ENCODE results near the gene ARHGEF28.

Gene ARHGEF28

DNA sequence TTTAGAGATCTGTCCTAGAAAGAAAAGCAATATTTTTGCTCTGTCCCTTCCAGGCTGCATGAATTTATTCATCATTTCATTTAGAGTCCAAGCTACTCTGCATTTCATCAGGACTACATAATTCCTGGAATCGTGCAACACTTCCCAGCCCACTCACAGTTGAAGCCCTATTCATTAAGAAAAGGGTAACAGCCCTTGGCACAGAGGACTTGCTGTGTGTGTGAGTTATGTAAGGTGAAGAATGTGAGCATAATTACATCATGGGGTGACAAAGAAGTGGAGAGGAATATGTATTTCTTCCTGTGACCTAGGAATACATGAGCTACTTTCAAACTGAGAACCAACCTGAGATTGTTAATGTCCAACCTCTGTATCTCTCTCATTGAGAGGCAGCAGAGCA, 317.4 kb downstream of the ARHGEF28 start:
- no peak for DNase-seq (ENCODE audit: low read depth)

DNA sequence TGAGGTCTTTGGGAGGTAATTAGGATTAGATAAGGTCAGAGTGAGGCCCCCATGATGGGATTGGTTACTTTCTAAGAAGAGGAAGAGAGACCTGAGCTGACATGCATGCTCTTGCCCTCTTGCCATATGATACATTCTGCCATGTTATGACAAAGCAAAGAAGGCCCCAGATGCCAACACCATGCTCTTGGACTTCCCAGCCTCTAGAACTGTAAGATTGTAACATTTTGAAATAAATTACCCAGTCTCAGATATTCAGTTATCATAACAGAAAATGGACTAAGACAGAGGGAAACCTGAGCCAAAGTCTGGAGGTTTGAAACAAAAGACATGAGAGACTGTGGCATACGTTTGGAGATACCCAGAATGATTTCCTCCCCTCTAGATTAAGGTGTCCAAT, 318.6 kb downstream of the ARHGEF28 start:
- DNase-seq (ENCODE audit: low read depth), result no peak

DNA sequence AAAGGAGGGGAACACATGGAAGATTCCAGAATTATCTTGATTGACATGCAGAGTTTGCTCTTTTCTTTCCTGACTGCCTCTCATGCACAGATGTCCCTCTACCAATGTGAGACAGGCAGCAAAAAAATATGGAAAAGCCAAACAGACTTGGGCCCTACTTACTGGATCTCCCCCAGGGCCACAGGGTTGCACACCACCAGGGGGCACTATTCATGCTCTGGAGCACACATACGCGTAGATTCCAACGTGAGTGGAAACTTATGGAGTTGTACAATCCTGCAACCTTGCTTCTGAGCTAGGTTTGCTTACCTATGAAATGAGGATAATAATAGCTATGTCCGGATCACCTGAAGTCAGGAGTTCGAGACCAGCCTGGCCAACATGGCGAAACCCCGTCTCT, 319.5 kb downstream of the ARHGEF28 start:
- no peak for DNase-seq (ENCODE audit: low read depth)

DNA sequence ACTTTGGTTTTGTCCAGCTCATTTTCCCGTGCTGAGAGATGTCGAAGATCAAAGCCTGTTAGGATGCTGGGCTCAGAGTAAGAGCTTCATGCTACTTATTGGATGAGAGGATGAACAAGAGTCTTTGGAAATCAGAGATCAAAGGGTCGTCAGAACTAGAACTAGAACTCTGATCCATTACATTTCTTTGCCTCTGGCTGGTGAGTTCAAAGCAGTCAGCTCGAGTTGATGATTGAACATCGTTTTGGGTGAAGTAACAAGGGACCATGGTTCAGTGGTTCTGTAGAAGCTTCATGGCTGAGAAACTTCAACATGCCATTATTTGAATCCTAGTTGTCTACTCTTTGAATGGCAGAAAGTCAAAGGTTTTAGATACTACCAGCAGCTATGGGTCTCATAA, 320.3 kb downstream of the ARHGEF28 start:
- DNase-seq (ENCODE audit: low read depth), result no peak

DNA sequence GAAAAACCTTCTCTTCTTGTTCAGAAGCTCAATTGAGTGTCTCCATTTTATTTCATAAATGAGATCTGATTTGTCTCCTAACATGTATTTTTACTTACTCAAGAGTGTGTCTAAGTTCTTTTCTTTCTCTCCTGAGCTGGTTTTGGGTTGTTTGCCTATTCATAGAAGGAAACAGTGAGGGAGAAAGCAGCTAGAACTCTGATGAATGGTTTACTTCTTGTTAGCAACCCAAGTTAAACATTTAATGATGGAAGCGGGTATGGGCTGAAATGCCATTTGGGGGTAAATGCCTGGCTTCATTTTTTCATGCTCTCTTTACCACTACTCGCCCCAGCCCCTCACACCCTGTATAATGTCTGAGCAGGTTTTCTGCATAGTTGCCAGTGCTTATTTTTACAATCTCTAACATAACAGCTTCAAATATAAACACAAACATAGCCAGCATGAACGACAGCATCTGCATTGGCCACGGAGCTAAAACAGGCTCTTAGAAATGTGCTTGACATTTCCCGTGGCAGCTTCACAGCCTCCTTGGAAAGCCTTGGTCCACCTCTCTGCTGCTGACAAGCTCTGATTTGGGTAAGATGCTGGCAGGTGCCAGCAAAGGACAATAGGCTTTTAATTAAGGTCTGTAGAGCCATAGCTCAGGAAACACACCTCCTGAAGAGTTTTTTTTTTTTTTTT, 321.1 kb downstream of the ARHGEF28 start:
- no peak for DNase-seq (ENCODE audit: low read depth)

DNA sequence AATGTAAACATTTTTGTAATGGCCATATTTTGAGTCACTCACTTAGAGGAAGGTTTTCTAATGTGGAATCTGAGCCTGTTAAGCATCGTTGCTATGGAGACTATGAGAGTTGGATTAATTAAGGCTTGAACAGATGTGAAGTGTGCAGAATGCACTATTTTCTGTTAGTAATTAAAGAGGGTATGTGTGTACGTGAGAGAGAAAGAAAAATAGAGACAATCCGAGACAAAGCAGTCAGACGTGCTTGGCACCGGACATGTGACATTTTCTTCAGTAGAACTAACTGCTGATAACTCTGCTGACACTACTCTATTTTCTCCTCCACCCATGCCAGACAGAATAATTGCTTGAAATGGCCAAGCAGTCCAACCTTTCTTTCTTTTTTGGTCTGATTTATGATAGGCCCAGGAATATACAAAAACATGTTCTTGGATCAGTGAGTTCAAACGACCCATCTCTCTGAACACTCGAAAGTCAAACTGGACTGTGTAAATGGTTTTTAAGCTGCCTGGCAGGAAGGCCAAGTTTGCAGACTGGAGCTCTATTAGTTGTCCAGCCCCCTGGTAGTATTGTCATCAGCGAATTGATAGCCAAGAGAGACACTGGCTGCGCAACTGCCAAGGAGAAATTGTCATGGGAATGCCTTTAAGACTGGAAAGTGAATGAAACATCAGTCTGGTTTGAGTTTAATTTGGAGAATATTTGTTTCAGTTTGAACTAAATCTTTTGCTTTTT, 322.1 kb downstream of the ARHGEF28 start:
- no peak for DNase-seq (ENCODE audit: low read depth)

DNA sequence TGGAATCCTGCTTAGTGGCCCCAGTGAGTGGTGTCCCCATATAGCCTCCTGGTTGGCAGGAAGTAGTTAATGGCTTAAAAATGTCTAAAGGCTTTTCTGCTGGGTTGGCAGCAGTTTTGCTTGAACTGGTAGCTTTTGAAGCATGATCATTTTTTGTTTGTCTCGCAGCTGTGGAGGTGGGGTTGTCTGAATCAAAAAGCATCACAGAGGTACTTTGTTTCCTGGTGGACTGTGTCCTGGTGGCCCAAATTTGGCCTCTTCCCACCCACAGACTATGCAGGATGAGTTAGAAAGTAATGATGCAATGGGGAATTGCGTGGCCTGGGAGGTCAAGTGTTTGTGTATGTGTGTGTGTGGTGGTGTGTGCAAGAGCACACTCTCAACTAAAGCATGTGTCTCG, 322.7 kb downstream of the ARHGEF28 start:
- DNase-seq (ENCODE audit: low read depth), result no peak

DNA sequence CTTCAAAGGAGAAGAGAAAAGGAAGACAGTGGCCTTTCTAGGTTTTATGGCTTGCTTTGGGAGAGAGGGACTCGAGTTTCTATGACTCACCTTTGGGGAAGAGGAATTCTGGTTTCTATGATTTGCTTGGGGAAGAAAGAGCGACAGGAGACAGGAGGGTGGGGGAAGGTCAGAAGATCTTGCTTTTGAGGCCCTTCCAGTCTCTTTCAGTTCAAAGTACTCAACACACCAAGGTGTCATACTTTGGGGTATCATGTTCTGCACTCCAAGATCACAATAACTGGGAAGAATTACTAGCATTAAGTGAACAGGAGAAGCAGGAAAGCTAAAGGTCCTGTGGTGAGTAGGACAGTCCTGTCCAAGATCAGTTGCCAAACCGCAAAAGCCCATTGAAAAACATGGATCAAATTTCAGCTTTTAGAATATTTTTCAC, 324.5 kb downstream of the ARHGEF28 start:
- DNase-seq (ENCODE audit: low read depth), result no peak

DNA sequence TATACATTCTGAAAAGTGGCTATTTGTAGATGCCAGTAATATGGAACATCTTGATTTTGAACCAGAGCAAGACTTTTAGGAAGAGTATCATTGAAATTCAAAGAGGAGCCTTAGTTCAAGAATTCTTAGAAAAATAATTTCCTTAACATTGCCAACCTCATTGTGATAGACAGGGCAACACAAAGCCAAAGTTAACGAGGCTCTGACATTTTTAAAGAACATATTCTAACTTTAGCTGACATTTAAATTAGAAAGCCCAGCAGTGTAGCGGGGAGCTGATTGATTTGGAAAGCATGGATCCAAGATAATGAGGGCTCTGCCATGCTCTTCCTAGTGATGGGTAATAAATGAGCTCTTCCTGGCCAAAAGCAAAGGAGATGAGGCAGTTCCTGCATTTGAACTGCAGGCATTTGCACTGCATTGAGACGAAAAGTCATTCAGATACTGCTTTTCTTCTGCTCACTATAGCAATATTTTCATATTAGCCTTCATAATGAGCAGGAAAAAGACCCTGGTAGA, 325.0 kb downstream of the ARHGEF28 start:
- DNase-seq (ENCODE audit: low read depth), result no peak

DNA sequence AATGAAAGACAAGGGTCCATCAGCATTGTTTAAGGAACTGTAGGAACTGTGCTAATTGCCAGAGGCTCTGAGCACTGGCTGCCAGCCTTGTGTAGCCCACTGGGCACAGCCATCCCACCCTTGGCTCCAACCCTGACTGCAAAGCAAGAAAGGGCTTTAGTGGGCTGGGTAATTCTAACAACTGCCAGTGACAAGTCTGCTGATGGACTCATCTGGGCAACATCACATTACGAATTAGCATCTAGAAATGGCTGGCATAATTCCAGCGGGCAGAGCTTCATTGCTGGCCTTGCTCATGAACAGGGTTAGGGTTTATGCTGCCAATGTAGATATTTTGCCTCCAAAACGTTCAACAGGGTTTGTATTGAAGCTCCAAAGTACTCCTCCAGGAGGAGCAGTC, 326.9 kb downstream of the ARHGEF28 start:
- no peak for DNase-seq (ENCODE audit: low read depth)

DNA sequence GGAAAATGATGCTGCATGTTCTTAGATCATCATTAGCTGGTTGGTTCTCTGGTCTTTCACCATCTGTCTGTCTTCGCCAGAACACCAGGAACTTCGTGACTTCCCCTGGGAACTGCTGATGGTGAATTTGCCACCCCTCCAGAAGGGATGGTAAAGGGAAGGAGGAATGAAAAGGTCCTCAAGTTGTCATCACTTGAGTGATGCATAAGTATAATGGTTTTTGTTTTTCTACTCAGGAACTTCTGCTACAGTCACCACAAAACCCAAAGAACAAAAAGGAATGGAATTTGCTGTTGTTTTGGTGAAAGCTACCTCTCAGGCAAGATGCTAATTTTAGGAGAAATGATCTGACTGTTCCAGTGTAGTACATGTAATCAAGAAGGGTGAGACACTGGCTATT, 328.4 kb downstream of the ARHGEF28 start:
- DNase-seq (ENCODE audit: low read depth), result no peak

DNA sequence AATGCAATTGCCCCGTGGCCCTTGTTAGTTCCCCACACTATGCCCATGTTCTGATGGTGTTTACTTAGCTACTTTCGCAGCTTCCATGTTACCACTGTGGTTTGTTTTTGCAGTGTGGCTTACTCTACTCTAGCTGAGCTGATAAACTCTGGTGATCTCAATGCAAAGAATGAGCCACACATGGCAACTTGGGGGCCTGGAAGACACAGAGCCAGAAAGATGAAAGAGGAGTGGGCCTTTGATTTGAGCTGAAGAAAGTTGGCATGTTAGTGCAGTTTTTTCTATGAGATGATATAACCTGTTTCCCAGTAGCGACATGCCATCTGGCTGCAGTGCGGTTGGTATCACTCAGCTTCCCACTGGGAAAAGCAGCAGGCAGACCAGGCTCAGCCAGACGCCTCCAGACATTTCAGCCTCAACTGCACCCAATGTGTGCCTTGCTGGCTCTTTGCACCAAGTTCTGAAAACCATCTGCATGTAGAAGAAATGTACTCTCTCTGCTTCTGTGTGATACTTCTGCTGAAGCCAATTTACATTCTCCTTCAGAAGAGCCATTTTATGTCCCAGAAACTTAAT, 329.4 kb downstream of the ARHGEF28 start:
- DNase-seq (ENCODE audit: low read depth), result no peak

DNA sequence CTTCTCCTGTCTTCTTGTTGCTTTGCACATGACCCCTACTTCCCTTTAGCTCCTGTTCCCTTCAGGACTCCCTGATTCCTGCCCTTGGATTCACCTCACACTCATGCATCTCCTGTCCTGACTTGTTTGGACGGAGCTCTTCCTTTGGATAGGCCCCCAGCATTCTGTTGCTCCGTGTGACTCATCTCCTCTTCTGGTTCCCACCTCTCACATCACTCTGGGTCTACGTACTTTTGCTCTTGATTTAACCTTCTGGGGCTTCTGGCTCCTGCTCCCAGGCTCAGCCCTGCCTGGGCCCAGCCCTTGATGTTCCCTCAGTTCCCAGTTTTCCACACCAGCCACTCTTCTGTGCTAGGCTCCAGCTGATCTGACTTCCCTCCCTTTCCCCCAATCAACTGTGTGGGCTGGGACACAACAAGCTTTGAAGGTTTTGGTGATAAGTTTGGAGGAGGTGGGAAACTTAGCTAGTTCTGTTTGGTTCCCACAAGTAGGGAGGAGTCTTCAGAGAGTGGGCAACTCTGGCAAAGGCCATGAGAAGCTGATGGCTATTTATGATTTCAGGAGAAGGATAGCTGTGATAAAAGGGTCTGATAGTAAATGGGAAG, 331.5 kb downstream of the ARHGEF28 start:
- DNase-seq (ENCODE audit: low read depth), result no peak

DNA sequence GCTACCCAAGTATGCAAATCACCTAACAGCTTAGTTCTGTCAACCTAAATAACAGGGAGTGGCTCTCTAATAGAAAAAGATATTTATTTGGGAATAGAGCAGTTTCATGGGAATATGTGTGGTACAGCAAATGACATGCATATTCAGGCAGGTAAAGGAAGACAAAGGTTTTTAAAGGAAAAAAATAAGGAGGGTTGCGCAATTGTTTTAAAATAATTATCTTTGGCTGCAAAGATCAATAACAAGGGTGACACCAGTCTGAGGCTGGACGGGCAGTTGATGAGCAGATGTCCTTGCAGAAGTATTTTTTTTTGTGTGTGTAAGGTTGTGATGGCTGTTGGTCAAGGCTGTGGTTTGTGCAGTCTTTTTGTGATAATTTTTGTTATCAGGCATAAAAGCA, 332.0 kb downstream of the ARHGEF28 start:
- no peak for DNase-seq (ENCODE audit: low read depth)

DNA sequence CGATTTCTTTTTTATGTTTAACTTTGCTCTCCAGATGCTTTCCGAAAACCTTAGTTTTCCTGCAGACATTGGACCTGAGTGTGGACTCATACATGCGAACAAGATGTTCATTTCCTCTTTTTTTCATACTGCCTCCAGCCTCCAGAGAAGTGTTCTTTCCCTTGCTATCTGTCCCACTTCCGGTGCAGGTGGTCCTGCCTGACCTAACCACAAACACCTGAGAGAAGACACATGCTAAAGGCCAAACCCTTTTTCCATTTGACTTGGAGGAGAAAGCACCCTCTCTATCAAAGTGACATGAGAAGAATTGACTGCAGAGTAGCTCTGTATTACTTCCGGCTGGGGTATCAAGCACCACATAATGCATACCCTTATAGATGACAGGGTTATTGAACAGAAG, 334.0 kb downstream of the ARHGEF28 start:
- no peak for DNase-seq (ENCODE audit: low read depth)

DNA sequence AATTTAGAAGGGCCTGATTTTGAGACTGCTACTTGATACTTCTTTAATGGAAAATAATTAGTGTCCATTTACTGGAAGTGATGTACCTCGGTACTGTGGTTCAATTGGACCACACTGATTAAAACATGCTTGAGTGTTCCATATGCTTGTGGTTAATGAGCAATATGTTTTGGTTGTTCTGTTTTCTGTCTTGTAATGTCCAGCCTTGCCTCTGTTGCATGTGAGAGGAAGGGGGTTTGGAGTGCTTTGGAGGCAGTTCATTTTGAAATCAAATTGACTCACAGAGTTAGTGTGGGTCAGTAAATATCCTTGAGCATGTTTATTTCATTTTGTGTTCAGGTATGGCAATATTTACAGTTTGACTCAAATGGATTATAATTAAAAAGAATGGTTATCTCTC, 334.4 kb downstream of the ARHGEF28 start:
- no peak for DNase-seq (ENCODE audit: low read depth)

DNA sequence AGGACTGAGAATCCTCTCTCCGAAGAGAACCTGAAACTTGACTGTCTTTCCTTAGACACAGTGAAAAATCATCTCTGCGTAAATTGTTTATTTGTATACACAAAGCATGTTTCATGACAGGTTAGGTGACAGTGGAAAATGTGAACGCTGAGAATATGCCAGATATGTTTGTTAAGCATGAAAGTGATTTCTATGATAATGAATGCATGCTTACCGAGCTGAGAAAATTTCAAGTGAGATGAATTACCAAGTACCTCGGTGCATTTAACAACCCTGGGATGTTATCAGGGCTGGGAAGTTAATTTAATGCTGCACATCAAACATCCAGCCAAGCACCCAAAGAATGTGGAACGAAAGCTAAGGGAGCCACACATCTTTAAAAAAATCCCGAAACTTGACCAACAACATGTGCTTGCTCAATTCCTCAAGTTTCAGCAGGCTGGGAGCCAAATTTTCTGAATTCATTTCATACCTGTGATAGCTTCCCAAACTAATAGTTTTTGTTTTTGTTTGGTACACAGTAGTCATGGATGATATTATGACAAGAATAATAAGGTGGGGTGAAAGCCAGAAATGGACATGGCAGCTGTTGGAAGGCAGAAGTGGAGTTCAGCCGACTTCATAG, 336.9 kb downstream of the ARHGEF28 start:
- no peak for DNase-seq (ENCODE audit: low read depth)

DNA sequence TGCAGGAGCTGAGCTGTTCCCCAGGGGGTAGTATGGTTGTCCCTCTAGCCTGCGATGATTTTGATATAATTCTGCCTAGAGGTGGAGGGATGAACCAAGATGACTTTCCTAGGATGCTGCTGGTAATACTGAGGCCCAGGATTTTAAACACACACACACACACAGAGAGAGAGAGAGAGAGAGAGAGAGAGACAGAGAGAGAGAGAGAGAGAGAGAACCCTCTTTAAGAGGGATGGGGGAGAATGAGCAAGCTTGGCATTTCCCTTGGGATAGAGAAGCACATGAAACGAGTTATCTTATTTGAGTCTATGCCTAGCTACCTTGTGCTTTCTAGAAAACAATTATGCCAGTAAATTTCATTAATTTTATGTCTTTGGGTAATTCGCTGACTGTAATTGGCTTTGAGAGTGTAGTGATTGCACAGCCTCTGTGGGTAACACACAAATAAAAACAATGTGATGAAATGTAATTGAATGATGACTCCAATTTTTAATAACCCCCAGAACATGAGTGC, 338.4 kb downstream of the ARHGEF28 start:
- DNase-seq (ENCODE audit: low read depth), result no peak

DNA sequence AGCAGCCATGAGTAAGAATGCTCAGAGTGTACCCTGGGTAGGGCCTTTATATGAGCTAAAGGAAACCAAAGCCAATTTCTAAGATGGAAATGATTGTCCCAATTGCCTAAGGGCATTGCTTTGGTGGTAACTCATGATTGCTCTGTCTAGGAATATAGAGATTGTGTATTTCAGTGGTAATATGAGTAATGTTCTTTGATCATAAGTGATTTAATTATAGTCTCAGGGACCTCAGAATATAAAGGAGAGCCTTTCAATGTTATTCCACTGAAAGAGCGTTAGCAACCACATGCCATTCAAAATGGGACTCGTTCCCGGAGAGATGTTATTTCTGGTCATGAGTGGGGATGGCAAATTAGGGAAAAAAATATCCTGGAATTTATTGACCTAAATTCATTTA, 340.5 kb downstream of the ARHGEF28 start:
- DNase-seq (ENCODE audit: low read depth), result no peak

DNA sequence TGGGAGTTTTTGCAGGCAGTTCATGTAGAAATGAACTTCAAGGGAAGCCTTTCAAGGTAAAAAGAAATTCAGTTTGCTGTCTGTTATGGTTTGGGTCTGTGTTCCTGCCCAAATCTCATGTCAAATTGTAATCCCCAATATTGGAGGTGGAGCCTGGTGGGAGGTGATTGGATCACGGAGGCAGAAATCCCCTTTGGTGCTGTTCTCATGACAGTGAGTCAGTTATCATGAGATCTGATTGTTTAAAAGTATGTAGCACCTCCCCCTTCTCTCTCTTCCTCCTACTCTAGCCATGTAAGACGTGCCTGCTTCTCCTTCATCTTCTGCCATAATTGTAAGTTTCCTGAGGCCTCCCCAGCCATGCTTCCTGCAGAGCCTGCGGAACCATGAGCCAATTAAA, 341.4 kb downstream of the ARHGEF28 start:
- DNase-seq (ENCODE audit: low read depth), result no peak

DNA sequence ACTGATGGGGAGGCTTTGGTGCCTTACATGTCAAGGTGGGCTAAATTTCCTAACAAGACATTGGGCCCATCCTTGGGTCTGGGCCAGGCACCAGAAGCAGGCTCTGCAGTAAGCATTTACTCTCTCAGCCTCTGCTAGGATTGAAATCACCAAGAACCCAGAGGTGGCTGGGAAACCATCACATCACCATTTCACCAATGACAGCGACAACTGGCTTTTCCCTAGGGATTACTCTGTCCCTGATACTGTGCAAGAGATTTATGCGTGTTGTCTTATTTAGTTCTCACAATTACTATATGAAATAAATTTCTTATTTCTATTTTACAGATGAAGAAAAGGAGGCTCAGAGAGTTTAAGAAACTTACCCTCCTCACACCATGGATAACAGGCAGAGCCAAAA, 342.2 kb downstream of the ARHGEF28 start:
- DNase-seq (ENCODE audit: low read depth), result no peak

DNA sequence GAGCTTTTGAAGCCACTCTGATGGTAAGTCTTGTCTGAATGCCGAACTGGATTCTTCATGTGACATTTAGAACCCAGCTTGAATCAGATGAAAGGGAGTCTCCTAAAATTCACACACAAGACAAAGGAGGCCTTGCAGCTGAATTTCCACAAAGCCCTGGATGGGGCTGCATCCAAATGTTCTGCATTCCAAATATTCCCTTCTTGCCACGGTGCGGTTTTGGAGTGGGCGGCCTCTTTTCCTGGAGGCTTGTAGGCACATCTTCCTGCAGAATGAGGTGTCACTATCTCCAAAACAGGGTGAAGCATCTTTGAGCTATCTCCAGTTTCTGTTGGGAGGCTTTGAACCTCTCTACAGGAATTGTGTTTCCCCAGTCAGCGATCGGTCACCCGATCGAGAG, 342.7 kb downstream of the ARHGEF28 start:
- DNase-seq (ENCODE audit: low read depth), result no peak

Data from HS-5 (cell line).